Smooth muscle cell (in vitro differentiated cells): ENCODE results near the gene BTNL9. TPM values are rescaled to one million over a fixed set of nuclear protein-coding genes. Genes with fewer than 3 reads are reported as not detected.

Experiments
- DNase-seq: peaks from one replicate; lab custom pipeline; 2025; ENCODE audit not compliant: unreplicated experiment; lab: John Stamatoyannopoulos, UW
- H2AFZ ChIP-seq: fragments of 200-600 bp; sonication (generic); 2 replicates; pipeline ENCODE4 v1.6.0; 2016; ENCODE audit warnings: antibody characterized with exemption, low read depth, mild to moderate bottlenecking
- H3F3A ChIP-seq: fragments of 200-600 bp; sonication (generic); 2 replicates; pipeline ENCODE4 v1.6.0; 2017; ENCODE audit warnings: antibody characterized with exemption, low read depth
- H3K27ac ChIP-seq: fragments of 200-600 bp; sonication (generic); 2 replicates; pipeline ENCODE4 v1.5.1; 2016; ENCODE audit warnings: low read depth, mild to moderate bottlenecking
- H3K27me3 ChIP-seq: fragments of 200-600 bp; sonication (generic); 2 replicates; pipeline ENCODE4 v1.6.1; 2016; ENCODE audit warnings: low read depth, mild to moderate bottlenecking
- H3K36me3 ChIP-seq: fragments of 200-600 bp; sonication (generic); 2 replicates; pipeline ENCODE4 v1.5.1; 2016; ENCODE audit warnings: low read depth
- H3K4me1 ChIP-seq: fragments of 200-600 bp; sonication (generic); 2 replicates; pipeline ENCODE4 v1.5.1; 2016; ENCODE audit warnings: low read depth
- H3K4me2 ChIP-seq: fragments of 200-600 bp; sonication (generic); 2 replicates; pipeline ENCODE4 v1.6.0; 2016; ENCODE audit warnings: mild to moderate bottlenecking
- H3K4me3 ChIP-seq: fragments of 200-600 bp; sonication (generic); 2 replicates; pipeline ENCODE4 v1.5.1; 2016; ENCODE audit warnings: mild to moderate bottlenecking
- H3K79me2 ChIP-seq: fragments of 200-600 bp; sonication (generic); 2 replicates; pipeline ENCODE4 v1.6.0; 2016; ENCODE audit warnings: low read depth, mild to moderate bottlenecking
- H3K9ac ChIP-seq: fragments of 200-600 bp; sonication (generic); 2 replicates; pipeline ENCODE4 v1.6.0; 2016; ENCODE audit warnings: low read depth
- H3K9me3 ChIP-seq: fragments of 200-600 bp; sonication (generic); replicated peaks from 2 replicates; pipeline ENCODE4 v1.5.1; 2016; ENCODE audit warnings: low read depth
- H4K20me1 ChIP-seq: fragments of 200-600 bp; sonication (generic); 2 replicates; pipeline ENCODE4 v1.6.0; 2016; ENCODE audit warnings: low read depth
- CTCF ChIP-seq: fragments of 200-600 bp; sonication (generic); IDR thresholded peaks from 2 replicates; pipeline ENCODE4 v1.5.1; 2017; ENCODE audit warnings: borderline replicate concordance, mild to moderate bottlenecking, antibody characterized with exemption; ENCODE audit not compliant: insufficient read depth, poor library complexity, severe bottlenecking
- WGBS: methylation state at CpG from one replicate; pipeline ENCODE4 v1.1.7; 2016; ENCODE audit warnings: low lambda C conversion rate; 5-methylcytosine and 5-hydroxymethylcytosine counted together
- polyA plus RNA-seq: library from polyadenylated mRNA; unstranded; fragments of >200 nt; fragmentation: Nextera tagmentation; extraction: Ambion mirVana; gene quantifications from 2 replicates; pipeline ENCODE4 v1.2.1, GENCODE V29; 2016
- total RNA-seq: library from RNA; depleted of rRNA; stranded (reverse); fragments of >200 nt; gene quantifications from 2 replicates; pipeline ENCODE4 v1.2.3, GENCODE V29; 2014

The BTNL9 gene
- total and polyA plus RNA-seq, 2 experiments from 2014 or later: not detected

GRCh38 chr5:181024245-181025064 lies 15.6 kb upstream of the BTNL9 start:
- WGBS: 69% methylated on average over 1 of the region's 1 CpG
- Histone ChIP-seq H3K36me3 (no peaks in the 10 kb centered on the region), H3F3A (no peaks in the 10 kb centered on the region), H3K9ac (no peak overlapping the region), H3K27ac (no peak overlapping the region), H3K27me3 (no peaks in the 10 kb centered on the region), H3K9me3 (peaks cover 4% of the 10 kb centered on the region), H3K79me2 (no peaks in the 10 kb centered on the region), H3K4me2 (no peak overlapping the region), H3K4me3 (no peak overlapping the region), H2AFZ (no peak overlapping the region), H3K4me1 (no peaks in the 10 kb centered on the region), H4K20me1 (no peaks in the 10 kb centered on the region)
- TF ChIP-seq CTCF: no peak
- DNase-seq: no peak

- Histone ChIP-seq H2AFZ (peak overlapping the region; percentile 77), H4K20me1 (no peaks in the 10 kb centered on the region), H3K36me3 (no peaks in the 10 kb centered on the region), H3K9ac (no peak overlapping the region), H3K4me2 (peak overlapping the region; percentile 79), H3K27ac (no peak overlapping the region), H3K4me1 (no peaks in the 10 kb centered on the region), H3K9me3 (no peaks in the 10 kb centered on the region), H3K4me3 (peak overlapping the region; percentile 36), H3F3A (no peaks in the 10 kb centered on the region), H3K79me2 (no peaks in the 10 kb centered on the region), H3K27me3 (no peaks in the 10 kb centered on the region)
- TF ChIP-seq CTCF: no peak
- no peak for DNase-seq
- WGBS: 52% methylated on average over 11 of the region's 11 CpGs
These were observed 12.5 kb upstream of the BTNL9 start for GRCh38 chr5:181027452-181028031.

- Histone ChIP-seq H3K4me1 (no peaks in the 10 kb centered on the region), H3K9me3 (no peaks in the 10 kb centered on the region), H3K79me2 (no peaks in the 10 kb centered on the region), H3K9ac (no peak overlapping the region), H3K36me3 (no peaks in the 10 kb centered on the region), H3K27me3 (no peaks in the 10 kb centered on the region), H3K4me3 (peak overlapping the region; percentile 36), H4K20me1 (no peaks in the 10 kb centered on the region), H3K4me2 (peak overlapping the region; percentile 79), H3F3A (no peaks in the 10 kb centered on the region), H3K27ac (no peak overlapping the region), H2AFZ (peak overlapping the region; percentile 77)
- WGBS: 30% methylated on average over 26 of the region's 26 CpGs
- DNase-seq: no peak
- TF ChIP-seq CTCF: no peak
These were observed 11.8 kb upstream of the BTNL9 start for GRCh38 chr5:181028032-181028819.
